Measurements from ENCODE around the gene UGT1A5. TPM values are rescaled to one million over a fixed set of nuclear protein-coding genes. Genes with fewer than 3 reads are reported as not detected.

UGT1A5 gene
- total RNA-seq, 1 donor from 2014 or later, result 1.2 TPM

GRCh38 chr2:233789554-233789953, 76.8 kb downstream of the UGT1A5 start:
- H3K36me3 ChIP-seq, result no peaks in the 10 kb centered on the region
- TF ChIP-seq POLR2A (IDR thresholded peaks at IDR 0.05) (no peak), POLR2AphosphoS5 (IDR thresholded peaks at IDR 0.05; ENCODE audit: insufficient read depth in 1 of 2, low read depth in 1 of 2) (no peak)
- TF ChIP-seq, protein P1, sequence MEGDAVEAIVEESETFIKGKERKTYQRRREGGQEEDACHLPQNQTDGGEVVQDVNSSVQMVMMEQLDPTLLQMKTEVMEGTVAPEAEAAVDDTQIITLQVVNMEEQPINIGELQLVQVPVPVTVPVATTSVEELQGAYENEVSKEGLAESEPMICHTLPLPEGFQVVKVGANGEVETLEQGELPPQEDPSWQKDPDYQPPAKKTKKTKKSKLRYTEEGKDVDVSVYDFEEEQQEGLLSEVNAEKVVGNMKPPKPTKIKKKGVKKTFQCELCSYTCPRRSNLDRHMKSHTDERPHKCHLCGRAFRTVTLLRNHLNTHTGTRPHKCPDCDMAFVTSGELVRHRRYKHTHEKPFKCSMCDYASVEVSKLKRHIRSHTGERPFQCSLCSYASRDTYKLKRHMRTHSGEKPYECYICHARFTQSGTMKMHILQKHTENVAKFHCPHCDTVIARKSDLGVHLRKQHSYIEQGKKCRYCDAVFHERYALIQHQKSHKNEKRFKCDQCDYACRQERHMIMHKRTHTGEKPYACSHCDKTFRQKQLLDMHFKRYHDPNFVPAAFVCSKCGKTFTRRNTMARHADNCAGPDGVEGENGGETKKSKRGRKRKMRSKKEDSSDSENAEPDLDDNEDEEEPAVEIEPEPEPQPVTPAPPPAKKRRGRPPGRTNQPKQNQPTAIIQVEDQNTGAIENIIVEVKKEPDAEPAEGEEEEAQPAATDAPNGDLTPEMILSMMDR (IDR thresholded peaks at IDR 0.05), result no peak
- intact Hi-C loops (cut with DNase I), result no loop called here
- no peaks in the 10 kb centered on the region for H3K27me3 ChIP-seq
- H3K4me1 ChIP-seq, result no peaks in the 10 kb centered on the region
- no peak overlapping the region for H3K27ac ChIP-seq
- H3K9me3 ChIP-seq, result no peaks in the 10 kb centered on the region
- H3K4me3 ChIP-seq, result no peak overlapping the region
- DNase-seq (ENCODE audit: extremely low spot score in 2 of 2), result peak in 1 of 2 donors; percentile 76

DNA sequence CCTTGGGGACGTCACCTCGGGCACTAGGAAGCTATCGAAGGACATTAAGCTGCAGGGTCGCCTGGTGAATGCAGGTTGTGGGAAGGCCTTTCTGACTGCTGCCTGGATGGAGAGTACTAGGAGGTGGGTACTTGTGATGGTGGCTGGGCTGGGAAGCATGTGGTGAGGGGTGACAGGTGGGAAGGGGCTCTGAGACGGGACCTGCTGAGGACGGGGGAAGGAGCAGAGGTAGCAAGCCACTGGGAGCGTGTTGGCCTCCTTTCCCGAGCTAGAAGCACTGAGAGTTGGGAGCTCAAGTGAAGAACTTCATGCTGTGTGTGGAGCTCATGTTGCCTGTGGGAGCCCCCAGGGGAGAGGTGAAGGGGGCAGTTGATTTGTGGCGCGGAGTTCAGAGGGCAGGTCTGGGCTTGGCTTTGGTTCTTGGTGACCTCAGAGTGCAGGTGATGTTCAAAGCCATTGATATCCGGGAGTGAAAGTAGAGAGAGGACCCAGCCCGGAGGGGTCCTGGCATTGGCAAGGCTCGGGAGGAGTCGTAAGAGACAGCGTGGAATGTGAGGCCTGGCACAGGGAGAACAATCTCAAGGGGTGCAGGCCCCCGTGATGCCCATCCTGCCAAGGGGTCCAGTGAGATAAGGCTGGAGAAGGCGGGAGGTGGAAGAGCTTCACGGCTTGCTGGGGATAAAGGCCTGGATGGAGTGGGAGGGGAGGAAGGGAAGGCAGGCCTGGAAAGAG, 78.6 kb downstream of the UGT1A5 start:
- Histone ChIP-seq H3K36me3 (no peaks in the 10 kb centered on the region), H3K4me1 (no peaks in the 10 kb centered on the region), H3K4me3 (no peak overlapping the region), H3K9me3 (no peaks in the 10 kb centered on the region), H3K27ac (no peak overlapping the region), H3K27me3 (no peaks in the 10 kb centered on the region)
- DNase-seq (ENCODE audit: extremely low spot score in 2 of 2), result peak in 1 of 2 donors; percentile 71
- TF ChIP-seq, protein P1 (IDR thresholded peaks at IDR 0.05), result no peak
- TF ChIP-seq POLR2AphosphoS5 (IDR thresholded peaks at IDR 0.05; ENCODE audit: insufficient read depth in 1 of 2, low read depth in 1 of 2) (no peak), POLR2A (IDR thresholded peaks at IDR 0.05) (no peak)
- intact Hi-C loops (cut with DNase I), result no loop called here

GRCh38 chr2:233791883-233792329, 79.2 kb downstream of the UGT1A5 start:
- H3K27ac ChIP-seq, result no peak overlapping the region
- DNase-seq (ENCODE audit: extremely low spot score in 2 of 2), result peak in 1 of 2 donors; percentile 94
- TF ChIP-seq POLR2AphosphoS5 (IDR thresholded peaks at IDR 0.05; ENCODE audit: insufficient read depth in 1 of 2, low read depth in 1 of 2) (no peak), POLR2A (IDR thresholded peaks at IDR 0.05) (no peak)
- TF ChIP-seq, protein P1 (IDR thresholded peaks at IDR 0.05), result no peak
- H3K27me3 ChIP-seq, result no peaks in the 10 kb centered on the region
- intact Hi-C loops (cut with DNase I), result no loop called here
- H3K4me3 ChIP-seq, result no peak overlapping the region
- no peaks in the 10 kb centered on the region for H3K4me1 ChIP-seq
- no peaks in the 10 kb centered on the region for H3K9me3 ChIP-seq
- no peaks in the 10 kb centered on the region for H3K36me3 ChIP-seq

- H3K36me3 ChIP-seq, result no peaks in the 10 kb centered on the region
- H3K27ac ChIP-seq, result no peak overlapping the region
- intact Hi-C loops (cut with DNase I), result no loop called here
- no peaks in the 10 kb centered on the region for H3K27me3 ChIP-seq
- no peak overlapping the region for H3K4me3 ChIP-seq
- no peak for DNase-seq (ENCODE audit: extremely low spot score in 2 of 2)
- H3K9me3 ChIP-seq, result no peaks in the 10 kb centered on the region
- TF ChIP-seq POLR2A (IDR thresholded peaks at IDR 0.05) (no peak), POLR2AphosphoS5 (IDR thresholded peaks at IDR 0.05; ENCODE audit: insufficient read depth in 1 of 2, low read depth in 1 of 2) (no peak)
- TF ChIP-seq, protein P1 (IDR thresholded peaks at IDR 0.05), result no peak
- no peaks in the 10 kb centered on the region for H3K4me1 ChIP-seq
Observed at GRCh38 chr2:233792720-233793119, 80.0 kb downstream of the UGT1A5 start.

- peak; percentile 82 for DNase-seq (ENCODE audit: extremely low spot score in 2 of 2)
- H3K9me3 ChIP-seq, result no peaks in the 10 kb centered on the region
- no peaks in the 10 kb centered on the region for H3K36me3 ChIP-seq
- no peaks in the 10 kb centered on the region for H3K4me1 ChIP-seq
- H3K4me3 ChIP-seq, result no peak overlapping the region
- H3K27ac ChIP-seq, result no peak overlapping the region
- TF ChIP-seq, protein P1 (IDR thresholded peaks at IDR 0.05), result no peak
- no peak for TF ChIP-seq POLR2A (IDR thresholded peaks at IDR 0.05)
- intact Hi-C loops (cut with DNase I), result no loop called here
- no peaks in the 10 kb centered on the region for H3K27me3 ChIP-seq
Observed at GRCh38 chr2:233793465-233794127, 80.9 kb downstream of the UGT1A5 start.

Measured in vagina (tissue), 2 donors.